Brain pericyte (primary cell): ENCODE results near the gene TGFBR3.

Experiments used
- DNase-seq: peaks from one replicate; pipeline ENCODE4 v3.0.0-alpha.2; 2012; ENCODE audit warnings: low read depth, low spot score

Gene TGFBR3

GRCh38 chr1:91763252-91763651 is 122.7 kb downstream of the TGFBR3 start:
- no peak for DNase-seq

DNA sequence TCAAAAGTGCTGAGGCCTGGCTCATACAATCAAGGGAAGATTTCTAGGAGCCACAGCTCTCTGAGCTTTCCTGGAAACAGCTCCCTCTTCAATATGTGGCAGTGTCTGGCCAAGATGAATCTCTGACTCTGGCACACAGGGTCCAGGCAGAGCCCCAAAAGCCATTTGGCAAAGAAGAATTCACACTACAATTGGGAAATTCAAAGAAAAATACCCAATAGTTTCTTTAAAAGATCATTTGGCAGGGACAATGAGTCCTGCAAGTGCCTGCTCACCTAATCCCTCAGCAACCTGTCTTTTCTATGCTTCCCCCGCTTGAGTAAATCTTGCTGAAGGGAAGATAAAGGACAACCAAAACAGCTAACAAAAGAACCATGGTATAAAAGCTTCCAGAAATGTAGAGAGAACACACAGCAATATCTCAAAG is 124.6 kb downstream of the TGFBR3 start:
- no peak for DNase-seq

DNA sequence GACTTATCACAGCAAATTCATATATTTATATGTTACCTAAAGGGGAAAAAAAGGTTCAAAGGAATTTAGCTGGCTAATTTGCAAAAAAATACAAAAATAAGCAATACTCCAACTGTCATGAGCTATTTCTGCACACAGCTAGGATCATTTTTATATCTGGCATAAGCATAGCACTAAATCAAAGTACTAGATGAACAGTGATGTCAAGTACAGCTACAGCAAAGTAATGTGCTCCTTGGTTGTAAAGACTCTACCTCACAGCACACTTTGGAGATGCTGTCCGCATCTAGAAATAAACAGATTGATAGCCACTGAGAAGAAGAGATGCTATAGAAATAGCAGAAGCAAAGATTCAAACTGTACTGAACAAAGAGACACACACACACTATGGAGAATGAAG is 125.4 kb downstream of the TGFBR3 start:
- DNase-seq = no peak

DNA sequence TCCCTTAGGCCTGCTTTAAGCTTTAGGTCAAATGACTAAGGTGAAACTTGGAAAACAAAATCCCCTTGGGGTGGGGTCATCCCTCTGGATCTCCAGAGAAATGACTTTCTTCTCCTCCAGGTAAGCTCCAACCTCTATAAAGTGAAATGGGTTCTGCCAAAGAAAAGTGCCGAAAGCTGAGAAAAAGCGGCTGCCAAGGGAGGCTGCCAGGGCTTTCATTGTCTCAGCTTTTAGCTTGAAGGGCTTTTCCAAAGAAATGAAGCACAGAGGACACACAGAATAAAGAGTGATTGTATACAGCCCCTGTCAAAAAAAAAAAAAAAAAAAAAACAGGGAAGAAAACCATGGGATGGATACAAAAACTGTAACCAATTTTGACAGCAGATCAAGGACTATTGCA is 126.9 kb downstream of the TGFBR3 start:
- no peak for DNase-seq

- no peak for DNase-seq
Measured at GRCh38 chr1:91757763-91758460, 128.0 kb downstream of the TGFBR3 start.

- DNase-seq = no peak
Measured at GRCh38 chr1:91755702-91756287, 130.2 kb downstream of the TGFBR3 start.

- DNase-seq = no peak
Measured at GRCh38 chr1:91754816-91755580, 131.0 kb downstream of the TGFBR3 start.

DNA sequence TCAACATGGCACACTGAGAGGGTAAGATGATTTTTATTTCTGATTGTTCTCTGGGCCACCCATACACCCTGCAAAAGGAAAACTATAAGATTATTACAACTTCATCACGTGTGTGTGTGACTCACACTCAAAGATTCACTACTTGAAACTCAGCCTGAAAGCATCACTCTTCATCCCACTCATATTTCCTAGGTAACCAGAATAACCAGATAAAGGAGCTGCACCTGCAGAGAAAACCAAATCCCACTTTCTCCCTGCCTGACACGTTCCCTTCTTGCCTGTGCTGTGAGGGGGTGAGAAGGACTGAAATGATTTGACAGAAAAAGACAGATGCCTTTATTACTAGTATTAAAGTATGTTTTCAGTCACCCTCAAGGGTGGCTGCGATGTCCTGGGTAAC is 131.6 kb downstream of the TGFBR3 start:
- no peak for DNase-seq

GRCh38 chr1:91753878-91754277 is 132.1 kb downstream of the TGFBR3 start:
- no peak for DNase-seq

DNA sequence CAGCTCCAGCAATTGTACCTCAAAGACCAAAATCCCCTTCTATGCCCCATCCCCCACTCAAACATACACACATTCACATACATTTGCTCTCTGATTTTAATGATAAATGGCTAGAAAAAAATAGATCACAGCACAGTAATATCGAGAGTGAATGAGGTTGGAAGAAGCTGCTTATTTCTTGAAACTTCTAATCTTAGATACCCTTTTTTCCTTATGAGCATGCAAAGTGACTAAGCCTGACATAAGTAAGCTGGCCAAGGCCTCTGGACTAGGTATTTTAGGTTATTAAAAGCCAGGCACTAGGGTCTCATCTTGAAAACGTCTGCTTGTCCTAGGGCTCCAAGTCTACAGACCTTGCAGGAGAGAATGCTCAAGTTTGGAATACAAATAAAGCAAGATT is 133.6 kb downstream of the TGFBR3 start:
- no peak for DNase-seq

DNA sequence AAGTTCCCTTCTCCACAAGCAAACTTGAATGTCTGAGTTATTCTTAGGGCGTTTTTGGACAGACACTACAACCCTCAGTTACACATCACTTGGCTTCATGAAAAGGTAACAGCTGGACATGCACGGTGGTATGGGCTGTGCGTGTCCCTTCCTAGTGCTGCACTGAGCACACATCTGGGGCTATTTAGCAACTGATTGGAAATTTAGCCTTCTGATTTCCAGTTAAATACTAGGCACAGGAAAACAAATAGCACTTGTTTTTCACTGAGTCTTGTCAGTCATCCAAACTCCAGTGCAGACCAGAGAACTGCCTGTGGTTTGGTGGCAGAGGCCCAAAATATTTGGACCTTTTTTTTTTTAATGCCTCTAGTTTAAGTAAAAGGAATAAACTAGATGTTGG is 134.7 kb downstream of the TGFBR3 start:
- no peak for DNase-seq

GRCh38 chr1:91750398-91750996 is 135.5 kb downstream of the TGFBR3 start:
- DNase-seq = no peak

DNA sequence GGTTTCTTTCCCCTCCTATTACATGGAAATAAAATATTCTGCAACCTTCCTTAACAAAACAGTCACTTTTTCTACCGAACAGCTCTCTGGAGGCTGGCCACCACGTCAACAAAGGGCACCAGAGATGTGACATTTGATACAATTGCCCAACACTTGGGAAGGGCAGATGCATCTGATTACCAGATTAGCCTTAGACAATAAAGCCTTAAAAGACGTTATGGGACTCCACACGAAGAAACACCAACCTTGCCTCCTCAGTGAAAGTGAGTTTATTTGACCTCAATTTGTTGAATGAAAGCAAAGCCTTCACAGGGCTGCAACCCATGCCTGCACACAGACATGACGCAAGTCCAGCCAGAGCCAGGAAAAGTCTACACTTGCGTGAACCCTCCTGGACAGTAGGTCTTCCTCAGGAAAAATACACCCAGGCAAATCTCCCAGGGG is 136.1 kb downstream of the TGFBR3 start:
- no peak for DNase-seq

DNA sequence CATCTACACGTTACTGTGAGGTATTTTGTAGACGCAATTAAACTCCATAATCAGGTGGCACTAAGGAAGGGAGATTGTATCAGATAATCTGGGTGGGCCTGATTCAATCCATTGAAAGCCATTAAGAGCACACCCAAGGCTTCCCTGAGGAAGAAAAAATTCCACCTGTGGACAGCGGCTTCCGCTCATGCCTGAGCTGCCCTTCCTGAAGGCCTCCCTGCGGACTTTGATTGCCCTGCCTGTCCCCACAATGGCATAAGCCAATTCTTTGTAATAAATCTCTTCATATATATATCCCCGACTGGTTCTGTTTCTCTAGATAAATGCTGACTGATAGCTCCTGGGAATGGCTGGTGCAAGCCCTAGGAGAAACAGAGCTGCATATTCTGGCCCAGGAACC is 138.3 kb downstream of the TGFBR3 start:
- DNase-seq = no peak

- DNase-seq = no peak
Measured at GRCh38 chr1:91746728-91747338, 139.1 kb downstream of the TGFBR3 start.

- DNase-seq = no peak
Measured at GRCh38 chr1:91745640-91746373, 140.1 kb downstream of the TGFBR3 start.

- DNase-seq = no peak
Measured at GRCh38 chr1:91744953-91745639, 140.9 kb downstream of the TGFBR3 start.

DNA sequence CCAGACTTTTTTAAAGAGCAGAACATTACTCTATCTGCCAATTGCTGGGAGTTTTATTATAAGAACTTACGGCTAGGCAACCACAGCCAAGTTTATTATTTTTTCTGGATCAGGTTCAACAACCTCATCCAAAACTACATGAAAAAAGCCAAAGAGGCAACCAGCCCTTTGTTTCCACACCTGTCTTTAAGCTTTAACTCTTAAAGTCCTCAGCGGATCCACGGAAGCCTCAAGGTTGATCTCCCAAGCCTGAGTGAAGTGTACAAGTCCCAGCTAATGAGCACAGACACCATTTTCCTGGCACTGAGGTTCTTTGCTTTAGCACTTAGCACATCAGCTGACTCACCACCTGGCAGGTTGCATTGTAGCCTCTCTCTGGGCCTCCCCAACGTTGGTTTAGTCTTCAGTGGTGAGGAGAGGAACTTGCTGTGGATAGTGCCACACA is 143.1 kb downstream of the TGFBR3 start:
- no peak for DNase-seq

- DNase-seq = no peak
Measured at GRCh38 chr1:91741906-91742305, 144.0 kb downstream of the TGFBR3 start.

- no peak for DNase-seq
Measured at GRCh38 chr1:91741301-91741700, 144.7 kb downstream of the TGFBR3 start.

GRCh38 chr1:91737650-91738049 is 148.3 kb downstream of the TGFBR3 start:
- DNase-seq = no peak
